ENCODE results near the gene RASGEF1B. TPM values are rescaled to one million over a fixed set of nuclear protein-coding genes. Genes with fewer than 3 reads are reported as not detected.

Gene RASGEF1B
- total and polyA plus RNA-seq, 2 experiments from 2014 or later = 2.8 to 5.2 TPM

- no peak for TF ChIP-seq CREB1 (CRISPR knock-in tag; IDR thresholded peaks at IDR 0.05; ENCODE audit: low read depth)
- no peak for TF ChIP-seq STAT1 (IDR thresholded peaks at IDR 0.05; ENCODE audit: unreplicated experiment)
- TF ChIP-seq ZNF331 (CRISPR knock-in tag; IDR thresholded peaks at IDR 0.05; ENCODE audit: low read depth) = no peak
These were observed 38.9 kb downstream of the RASGEF1B start (continued) for GRCh38 chr4:81432825-81433224.

DNA sequence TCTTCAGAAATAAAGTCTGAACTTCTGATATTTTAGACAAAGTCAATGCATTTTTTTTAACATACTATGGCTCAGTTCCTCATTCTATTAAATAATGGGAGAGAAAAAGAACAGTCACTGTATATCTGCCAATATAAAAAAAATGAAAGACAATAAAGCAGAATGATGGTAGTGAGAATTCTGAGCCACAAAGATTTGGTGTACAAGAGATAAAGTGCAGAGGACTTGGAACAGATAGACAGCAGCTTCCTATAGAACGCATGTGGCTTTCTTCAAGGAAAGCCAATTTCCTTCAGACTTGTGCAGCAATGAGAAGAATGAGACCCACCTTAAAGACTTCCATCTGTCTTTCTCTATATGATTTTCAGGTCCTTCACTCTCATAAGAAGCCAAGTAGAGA is 39.7 kb downstream of the RASGEF1B start:
- Mint-ChIP-seq H3K27ac (no peak overlapping the region), H3K4me3 (no peak overlapping the region), H3K4me1 (peaks cover 13% of the 10 kb centered on the region), H3K27me3 (ENCODE audit: insufficient read depth, low read depth, poor library complexity) (peaks cover 2% of the 10 kb centered on the region), H3K9me3 (peaks cover 4% of the 10 kb centered on the region), H3K36me3 (ENCODE audit: low read depth) (peaks cover 16% of the 10 kb centered on the region)
- no peak overlapping the region for H3K4me3 ChIP-seq
- TF ChIP-seq, protein P1, sequence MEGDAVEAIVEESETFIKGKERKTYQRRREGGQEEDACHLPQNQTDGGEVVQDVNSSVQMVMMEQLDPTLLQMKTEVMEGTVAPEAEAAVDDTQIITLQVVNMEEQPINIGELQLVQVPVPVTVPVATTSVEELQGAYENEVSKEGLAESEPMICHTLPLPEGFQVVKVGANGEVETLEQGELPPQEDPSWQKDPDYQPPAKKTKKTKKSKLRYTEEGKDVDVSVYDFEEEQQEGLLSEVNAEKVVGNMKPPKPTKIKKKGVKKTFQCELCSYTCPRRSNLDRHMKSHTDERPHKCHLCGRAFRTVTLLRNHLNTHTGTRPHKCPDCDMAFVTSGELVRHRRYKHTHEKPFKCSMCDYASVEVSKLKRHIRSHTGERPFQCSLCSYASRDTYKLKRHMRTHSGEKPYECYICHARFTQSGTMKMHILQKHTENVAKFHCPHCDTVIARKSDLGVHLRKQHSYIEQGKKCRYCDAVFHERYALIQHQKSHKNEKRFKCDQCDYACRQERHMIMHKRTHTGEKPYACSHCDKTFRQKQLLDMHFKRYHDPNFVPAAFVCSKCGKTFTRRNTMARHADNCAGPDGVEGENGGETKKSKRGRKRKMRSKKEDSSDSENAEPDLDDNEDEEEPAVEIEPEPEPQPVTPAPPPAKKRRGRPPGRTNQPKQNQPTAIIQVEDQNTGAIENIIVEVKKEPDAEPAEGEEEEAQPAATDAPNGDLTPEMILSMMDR (conservative IDR thresholded peaks at IDR 0.05; ENCODE audit: low read depth in 2 of 2) = no peak
- TF ChIP-seq, protein P2, sequence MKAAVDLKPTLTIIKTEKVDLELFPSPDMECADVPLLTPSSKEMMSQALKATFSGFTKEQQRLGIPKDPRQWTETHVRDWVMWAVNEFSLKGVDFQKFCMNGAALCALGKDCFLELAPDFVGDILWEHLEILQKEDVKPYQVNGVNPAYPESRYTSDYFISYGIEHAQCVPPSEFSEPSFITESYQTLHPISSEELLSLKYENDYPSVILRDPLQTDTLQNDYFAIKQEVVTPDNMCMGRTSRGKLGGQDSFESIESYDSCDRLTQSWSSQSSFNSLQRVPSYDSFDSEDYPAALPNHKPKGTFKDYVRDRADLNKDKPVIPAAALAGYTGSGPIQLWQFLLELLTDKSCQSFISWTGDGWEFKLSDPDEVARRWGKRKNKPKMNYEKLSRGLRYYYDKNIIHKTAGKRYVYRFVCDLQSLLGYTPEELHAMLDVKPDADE (IDR thresholded peaks at IDR 0.05) = no peak
- no peaks in the 10 kb centered on the region for H3K27me3 ChIP-seq (ENCODE audit: insufficient read depth)
- no peaks in the 10 kb centered on the region for H4K20me1 ChIP-seq (replicated peaks; ENCODE audit: insufficient read depth)
- ATAC-seq (no peak), DNase-seq (ENCODE audit: low spot score) (no peak)
- no peak overlapping the region for H3K27ac ChIP-seq (ENCODE audit: low read depth)
- H3K4me2 ChIP-seq = no peak overlapping the region
- no peaks in the 10 kb centered on the region for H3K36me3 ChIP-seq (ENCODE audit: insufficient read depth)
- H3K9me2 ChIP-seq (ENCODE audit: insufficient read depth) = no peaks in the 10 kb centered on the region
- no peaks in the 10 kb centered on the region for H3K79me2 ChIP-seq (replicated peaks; ENCODE audit: insufficient read depth)
- H3K4me1 ChIP-seq (ENCODE audit: insufficient read depth) = peaks cover 9% of the 10 kb centered on the region
- no peak overlapping the region for H2AFZ ChIP-seq
- H3F3A ChIP-seq (replicated peaks; ENCODE audit: low read depth) = no peaks in the 10 kb centered on the region

DNA sequence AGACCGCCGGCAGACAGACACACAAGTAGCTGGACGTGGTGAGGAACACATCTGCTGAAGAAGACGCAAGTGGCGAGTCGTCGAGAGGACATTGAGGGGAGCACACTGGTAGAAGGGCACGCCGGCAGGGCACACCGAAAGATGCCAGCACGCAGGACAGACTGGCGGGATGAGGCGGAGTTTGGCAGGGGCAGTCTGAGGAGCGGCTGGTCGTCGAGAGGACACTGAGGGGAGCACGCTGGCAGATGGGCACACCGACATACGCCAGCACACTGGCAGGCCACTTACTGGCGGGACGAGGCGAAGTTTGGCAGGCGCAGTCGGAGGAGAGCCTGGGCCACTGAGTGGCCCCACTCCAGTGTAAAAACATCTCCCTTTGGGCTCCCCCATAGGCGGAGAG is 42.1 kb downstream of the RASGEF1B start:
- Histone ChIP-seq H3K4me3 (no peak overlapping the region), H3K27me3 (ENCODE audit: insufficient read depth) (no peaks in the 10 kb centered on the region), H3K4me2 (no peak overlapping the region), H3K79me2 (replicated peaks; ENCODE audit: insufficient read depth) (no peaks in the 10 kb centered on the region), H3K4me1 (ENCODE audit: insufficient read depth) (peaks cover 33% of the 10 kb centered on the region), H3F3A (replicated peaks; ENCODE audit: low read depth) (no peaks in the 10 kb centered on the region), H4K20me1 (replicated peaks; ENCODE audit: insufficient read depth) (no peaks in the 10 kb centered on the region), H3K36me3 (ENCODE audit: insufficient read depth) (no peaks in the 10 kb centered on the region), H2AFZ (no peak overlapping the region), H3K9me2 (ENCODE audit: insufficient read depth) (no peaks in the 10 kb centered on the region), H3K27ac (ENCODE audit: low read depth) (no peak overlapping the region)
- Mint-ChIP-seq H3K4me1 (peaks cover 36% of the 10 kb centered on the region), H3K27ac (no peak overlapping the region), H3K9me3 (peaks cover 4% of the 10 kb centered on the region), H3K36me3 (ENCODE audit: low read depth) (peaks cover 16% of the 10 kb centered on the region), H3K4me3 (no peak overlapping the region), H3K27me3 (ENCODE audit: insufficient read depth, low read depth, poor library complexity) (peaks cover 2% of the 10 kb centered on the region)
- ATAC-seq = no peak
- no peak for DNase-seq (ENCODE audit: low spot score)
- TF ChIP-seq ZNF114 (CRISPR knock-in tag; IDR thresholded peaks at IDR 0.05) = no peak
- TF ChIP-seq, protein P3, sequence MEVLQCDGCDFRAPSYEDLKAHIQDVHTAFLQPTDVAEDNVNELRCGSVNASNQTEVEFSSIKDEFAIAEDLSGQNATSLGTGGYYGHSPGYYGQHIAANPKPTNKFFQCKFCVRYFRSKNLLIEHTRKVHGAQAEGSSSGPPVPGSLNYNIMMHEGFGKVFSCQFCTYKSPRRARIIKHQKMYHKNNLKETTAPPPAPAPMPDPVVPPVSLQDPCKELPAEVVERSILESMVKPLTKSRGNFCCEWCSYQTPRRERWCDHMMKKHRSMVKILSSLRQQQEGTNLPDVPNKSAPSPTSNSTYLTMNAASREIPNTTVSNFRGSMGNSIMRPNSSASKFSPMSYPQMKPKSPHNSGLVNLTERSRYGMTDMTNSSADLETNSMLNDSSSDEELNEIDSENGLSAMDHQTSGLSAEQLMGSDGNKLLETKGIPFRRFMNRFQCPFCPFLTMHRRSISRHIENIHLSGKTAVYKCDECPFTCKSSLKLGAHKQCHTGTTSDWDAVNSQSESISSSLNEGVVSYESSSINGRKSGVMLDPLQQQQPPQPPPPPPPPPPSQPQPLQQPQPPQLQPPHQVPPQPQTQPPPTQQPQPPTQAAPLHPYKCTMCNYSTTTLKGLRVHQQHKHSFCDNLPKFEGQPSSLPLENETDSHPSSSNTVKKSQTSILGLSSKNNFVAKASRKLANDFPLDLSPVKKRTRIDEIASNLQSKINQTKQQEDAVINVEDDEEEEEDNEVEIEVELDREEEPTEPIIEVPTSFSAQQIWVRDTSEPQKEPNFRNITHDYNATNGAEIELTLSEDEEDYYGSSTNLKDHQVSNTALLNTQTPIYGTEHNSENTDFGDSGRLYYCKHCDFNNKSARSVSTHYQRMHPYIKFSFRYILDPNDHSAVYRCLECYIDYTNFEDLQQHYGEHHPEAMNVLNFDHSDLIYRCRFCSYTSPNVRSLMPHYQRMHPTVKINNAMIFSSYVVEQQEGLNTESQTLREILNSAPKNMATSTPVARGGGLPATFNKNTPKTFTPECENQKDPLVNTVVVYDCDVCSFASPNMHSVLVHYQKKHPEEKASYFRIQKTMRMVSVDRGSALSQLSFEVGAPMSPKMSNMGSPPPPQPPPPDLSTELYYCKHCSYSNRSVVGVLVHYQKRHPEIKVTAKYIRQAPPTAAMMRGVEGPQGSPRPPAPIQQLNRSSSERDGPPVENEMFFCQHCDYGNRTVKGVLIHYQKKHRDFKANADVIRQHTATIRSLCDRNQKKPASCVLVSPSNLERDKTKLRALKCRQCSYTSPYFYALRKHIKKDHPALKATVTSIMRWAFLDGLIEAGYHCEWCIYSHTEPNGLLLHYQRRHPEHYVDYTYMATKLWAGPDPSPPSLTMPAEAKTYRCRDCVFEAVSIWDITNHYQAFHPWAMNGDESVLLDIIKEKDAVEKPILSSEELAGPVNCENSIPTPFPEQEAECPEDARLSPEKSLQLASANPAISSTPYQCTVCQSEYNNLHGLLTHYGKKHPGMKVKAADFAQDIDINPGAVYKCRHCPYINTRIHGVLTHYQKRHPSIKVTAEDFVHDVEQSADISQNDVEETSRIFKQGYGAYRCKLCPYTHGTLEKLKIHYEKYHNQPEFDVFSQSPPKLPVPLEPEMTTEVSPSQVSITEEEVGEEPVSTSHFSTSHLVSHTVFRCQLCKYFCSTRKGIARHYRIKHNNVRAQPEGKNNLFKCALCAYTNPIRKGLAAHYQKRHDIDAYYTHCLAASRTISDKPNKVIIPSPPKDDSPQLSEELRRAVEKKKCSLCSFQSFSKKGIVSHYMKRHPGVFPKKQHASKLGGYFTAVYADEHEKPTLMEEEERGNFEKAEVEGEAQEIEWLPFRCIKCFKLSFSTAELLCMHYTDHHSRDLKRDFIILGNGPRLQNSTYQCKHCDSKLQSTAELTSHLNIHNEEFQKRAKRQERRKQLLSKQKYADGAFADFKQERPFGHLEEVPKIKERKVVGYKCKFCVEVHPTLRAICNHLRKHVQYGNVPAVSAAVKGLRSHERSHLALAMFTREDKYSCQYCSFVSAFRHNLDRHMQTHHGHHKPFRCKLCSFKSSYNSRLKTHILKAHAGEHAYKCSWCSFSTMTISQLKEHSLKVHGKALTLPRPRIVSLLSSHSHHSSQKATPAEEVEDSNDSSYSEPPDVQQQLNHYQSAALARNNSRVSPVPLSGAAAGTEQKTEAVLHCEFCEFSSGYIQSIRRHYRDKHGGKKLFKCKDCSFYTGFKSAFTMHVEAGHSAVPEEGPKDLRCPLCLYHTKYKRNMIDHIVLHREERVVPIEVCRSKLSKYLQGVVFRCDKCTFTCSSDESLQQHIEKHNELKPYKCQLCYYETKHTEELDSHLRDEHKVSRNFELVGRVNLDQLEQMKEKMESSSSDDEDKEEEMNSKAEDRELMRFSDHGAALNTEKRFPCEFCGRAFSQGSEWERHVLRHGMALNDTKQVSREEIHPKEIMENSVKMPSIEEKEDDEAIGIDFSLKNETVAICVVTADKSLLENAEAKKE (CRISPR knock-in tag; IDR thresholded peaks at IDR 0.05) = no peak
- TF ChIP-seq, protein P4, sequence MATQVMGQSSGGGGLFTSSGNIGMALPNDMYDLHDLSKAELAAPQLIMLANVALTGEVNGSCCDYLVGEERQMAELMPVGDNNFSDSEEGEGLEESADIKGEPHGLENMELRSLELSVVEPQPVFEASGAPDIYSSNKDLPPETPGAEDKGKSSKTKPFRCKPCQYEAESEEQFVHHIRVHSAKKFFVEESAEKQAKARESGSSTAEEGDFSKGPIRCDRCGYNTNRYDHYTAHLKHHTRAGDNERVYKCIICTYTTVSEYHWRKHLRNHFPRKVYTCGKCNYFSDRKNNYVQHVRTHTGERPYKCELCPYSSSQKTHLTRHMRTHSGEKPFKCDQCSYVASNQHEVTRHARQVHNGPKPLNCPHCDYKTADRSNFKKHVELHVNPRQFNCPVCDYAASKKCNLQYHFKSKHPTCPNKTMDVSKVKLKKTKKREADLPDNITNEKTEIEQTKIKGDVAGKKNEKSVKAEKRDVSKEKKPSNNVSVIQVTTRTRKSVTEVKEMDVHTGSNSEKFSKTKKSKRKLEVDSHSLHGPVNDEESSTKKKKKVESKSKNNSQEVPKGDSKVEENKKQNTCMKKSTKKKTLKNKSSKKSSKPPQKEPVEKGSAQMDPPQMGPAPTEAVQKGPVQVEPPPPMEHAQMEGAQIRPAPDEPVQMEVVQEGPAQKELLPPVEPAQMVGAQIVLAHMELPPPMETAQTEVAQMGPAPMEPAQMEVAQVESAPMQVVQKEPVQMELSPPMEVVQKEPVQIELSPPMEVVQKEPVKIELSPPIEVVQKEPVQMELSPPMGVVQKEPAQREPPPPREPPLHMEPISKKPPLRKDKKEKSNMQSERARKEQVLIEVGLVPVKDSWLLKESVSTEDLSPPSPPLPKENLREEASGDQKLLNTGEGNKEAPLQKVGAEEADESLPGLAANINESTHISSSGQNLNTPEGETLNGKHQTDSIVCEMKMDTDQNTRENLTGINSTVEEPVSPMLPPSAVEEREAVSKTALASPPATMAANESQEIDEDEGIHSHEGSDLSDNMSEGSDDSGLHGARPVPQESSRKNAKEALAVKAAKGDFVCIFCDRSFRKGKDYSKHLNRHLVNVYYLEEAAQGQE (IDR thresholded peaks at IDR 0.05; ENCODE audit: unreplicated experiment) = no peak

Data from GM23338 (cell line).